DOHH2 (cell line): Measurements from ENCODE around the gene G6PC3.

Experiments used
- H3F3A ChIP-seq: fragments of 200-600 bp; sonication (generic), shearing (Covaris generic); 2 replicates; pipeline ENCODE4 v1.6.0; 2016; ENCODE audit warnings: antibody characterized with exemption, mild to moderate bottlenecking; ENCODE audit not compliant: control insufficient read depth, insufficient read depth
- H3K27ac ChIP-seq: fragments of 200-600 bp; sonication (generic); 2 replicates; pipeline ENCODE4 v1.5.1; 2014; ENCODE audit warnings: low read depth, mild to moderate bottlenecking, low read length, moderate library complexity
- H3K27me3 ChIP-seq: fragments of 200-600 bp; sonication (generic); 2 replicates; pipeline ENCODE4 v1.6.1; 2014; ENCODE audit warnings: mild to moderate bottlenecking, low read length, mixed read lengths; ENCODE audit not compliant: control insufficient read depth
- H3K36me3 ChIP-seq: fragments of 200-600 bp; sonication (generic); 2 replicates; pipeline ENCODE4 v1.6.1; 2014; ENCODE audit warnings: mild to moderate bottlenecking, low read length, moderate library complexity, mixed read lengths; ENCODE audit not compliant: control insufficient read depth
- H3K4me1 ChIP-seq: fragments of 200-600 bp; sonication (generic); 2 replicates; pipeline ENCODE4 v1.6.1; 2014; ENCODE audit warnings: mild to moderate bottlenecking, low read length, mixed read lengths; ENCODE audit not compliant: control insufficient read depth
- H3K4me2 ChIP-seq: fragments of 200-600 bp; sonication (generic); 2 replicates; pipeline ENCODE4 v1.6.0; 2014; ENCODE audit warnings: mild to moderate bottlenecking, low read length, moderate library complexity
- H3K4me3 ChIP-seq: fragments of 200-600 bp; sonication (generic); 2 replicates; pipeline ENCODE4 v1.5.1; 2014; ENCODE audit warnings: mild to moderate bottlenecking, low read length, mixed read lengths
- H3K79me2 ChIP-seq: fragments of 200-600 bp; sonication (generic); 2 replicates; pipeline ENCODE4 v1.6.1; 2014; ENCODE audit warnings: mild to moderate bottlenecking, low read length, mixed read lengths; ENCODE audit not compliant: control insufficient read depth
- H3K9me2 ChIP-seq: fragments of 200-600 bp; sonication (generic); replicated peaks from 2 replicates; pipeline ENCODE4 v1.6.1; 2014; ENCODE audit warnings: mild to moderate bottlenecking, low read length, mixed read lengths; ENCODE audit not compliant: control insufficient read depth
- H3K9me3 ChIP-seq: fragments of 200-600 bp; sonication (generic); 2 replicates; pipeline ENCODE4 v1.6.1; 2014; ENCODE audit warnings: antibody characterized with exemption, low read length, mixed read lengths; ENCODE audit not compliant: control insufficient read depth, insufficient read depth
- H4K20me1 ChIP-seq: fragments of 200-600 bp; sonication (generic); 2 replicates; pipeline ENCODE4 v1.6.0; 2014; ENCODE audit warnings: low read depth, mild to moderate bottlenecking, antibody characterized with exemption, low read length, moderate library complexity; ENCODE audit not compliant: control insufficient read depth, insufficient read depth
- EZH2phosphoT487 ChIP-seq: fragments of 200-600 bp; sonication (generic); IDR thresholded peaks from 2 replicates; pipeline ENCODE4 v1.6.1; 2017; ENCODE audit warnings: borderline replicate concordance, mild to moderate bottlenecking, antibody characterized with exemption, low read length, moderate library complexity, mixed read lengths
- TF ChIP-seq, protein P1 (sequence below): fragments of 200-600 bp; sonication (generic); IDR thresholded peaks from one replicate; pipeline ENCODE4 v1.5.1; 2014; ENCODE audit warnings: antibody characterized with exemption, mild to moderate bottlenecking, low read depth, low read length; ENCODE audit not compliant: poor library complexity, severe bottlenecking

G6PC3 gene

DNA sequence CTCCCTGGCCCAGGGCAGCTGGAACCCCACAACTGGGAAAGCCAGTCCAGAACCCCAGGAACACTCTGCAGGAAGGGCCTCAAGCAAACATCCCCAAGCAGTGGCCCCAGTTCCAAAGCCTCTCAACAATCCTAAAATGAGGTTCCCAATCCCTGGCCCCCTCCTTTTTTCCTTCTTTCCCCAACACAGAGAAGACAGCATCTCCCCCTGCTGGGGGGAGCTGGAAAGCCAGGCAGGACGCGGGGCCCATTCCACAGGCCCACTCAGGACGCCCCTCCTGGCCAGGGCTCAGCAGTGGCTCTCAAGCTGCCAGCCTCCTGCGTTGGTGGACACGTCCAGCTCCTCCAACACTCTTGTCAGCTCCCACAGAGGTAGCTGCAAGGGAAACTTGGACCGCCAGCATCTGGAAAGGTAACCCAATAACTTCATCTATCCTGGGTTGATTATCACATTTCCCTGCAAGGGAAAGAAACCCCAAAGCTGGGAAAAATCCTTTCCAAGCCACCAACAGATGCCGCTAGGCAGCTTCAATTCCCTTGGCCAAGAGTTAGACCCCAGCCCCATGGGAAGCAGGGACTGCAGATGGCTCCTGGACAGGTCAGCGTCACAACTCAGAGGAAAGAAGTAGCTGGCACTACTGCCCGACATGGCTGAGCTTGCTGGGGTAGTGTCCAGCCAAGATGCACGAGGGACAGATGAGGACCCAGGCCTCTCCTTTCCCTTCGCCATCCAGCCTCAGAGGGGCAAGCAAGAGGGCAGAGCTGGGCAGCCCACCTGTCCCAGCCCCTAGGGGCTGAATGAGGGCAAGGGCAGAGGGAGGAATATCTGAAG, 45.3 kb downstream of the G6PC3 start:
- H3K36me3 ChIP-seq: no peaks in the 10 kb centered on the region
- H3K4me1 ChIP-seq: peaks cover 26% of the 10 kb centered on the region
- no peak overlapping the region for H3K4me2 ChIP-seq
- H4K20me1 ChIP-seq: no peaks in the 10 kb centered on the region
- H3K9me2 ChIP-seq: no peaks in the 10 kb centered on the region
- no peaks in the 10 kb centered on the region for H3K27me3 ChIP-seq
- H3K4me3 ChIP-seq: no peak overlapping the region
- H3K27ac ChIP-seq: no peak overlapping the region
- H3F3A ChIP-seq: no peaks in the 10 kb centered on the region
- no peaks in the 10 kb centered on the region for H3K9me3 ChIP-seq
- no peak for TF ChIP-seq EZH2phosphoT487
- TF ChIP-seq, protein P1, sequence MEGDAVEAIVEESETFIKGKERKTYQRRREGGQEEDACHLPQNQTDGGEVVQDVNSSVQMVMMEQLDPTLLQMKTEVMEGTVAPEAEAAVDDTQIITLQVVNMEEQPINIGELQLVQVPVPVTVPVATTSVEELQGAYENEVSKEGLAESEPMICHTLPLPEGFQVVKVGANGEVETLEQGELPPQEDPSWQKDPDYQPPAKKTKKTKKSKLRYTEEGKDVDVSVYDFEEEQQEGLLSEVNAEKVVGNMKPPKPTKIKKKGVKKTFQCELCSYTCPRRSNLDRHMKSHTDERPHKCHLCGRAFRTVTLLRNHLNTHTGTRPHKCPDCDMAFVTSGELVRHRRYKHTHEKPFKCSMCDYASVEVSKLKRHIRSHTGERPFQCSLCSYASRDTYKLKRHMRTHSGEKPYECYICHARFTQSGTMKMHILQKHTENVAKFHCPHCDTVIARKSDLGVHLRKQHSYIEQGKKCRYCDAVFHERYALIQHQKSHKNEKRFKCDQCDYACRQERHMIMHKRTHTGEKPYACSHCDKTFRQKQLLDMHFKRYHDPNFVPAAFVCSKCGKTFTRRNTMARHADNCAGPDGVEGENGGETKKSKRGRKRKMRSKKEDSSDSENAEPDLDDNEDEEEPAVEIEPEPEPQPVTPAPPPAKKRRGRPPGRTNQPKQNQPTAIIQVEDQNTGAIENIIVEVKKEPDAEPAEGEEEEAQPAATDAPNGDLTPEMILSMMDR: peak; percentile 85
- H3K79me2 ChIP-seq: peaks cover 10% of the 10 kb centered on the region

DNA sequence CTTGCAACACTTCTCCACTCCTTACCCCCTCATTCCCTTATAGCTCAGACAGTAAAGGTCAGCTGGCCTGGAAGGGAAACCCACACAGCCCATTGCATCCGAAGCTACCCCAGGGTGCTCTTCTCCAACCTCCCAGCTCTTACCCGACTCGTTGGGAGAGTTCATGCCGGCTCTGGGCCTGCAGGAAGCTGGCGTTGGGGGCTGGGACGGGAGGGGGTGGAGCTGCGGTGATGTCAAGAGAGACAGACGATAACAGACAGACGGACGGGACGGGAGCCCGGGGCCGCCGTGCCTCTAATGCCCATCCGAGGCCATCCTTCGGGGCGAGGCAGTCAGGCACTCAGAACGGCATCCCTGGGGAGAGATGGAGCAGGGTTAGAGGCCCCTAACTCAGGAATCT, 46.8 kb downstream of the G6PC3 start:
- no peaks in the 10 kb centered on the region for H3K36me3 ChIP-seq
- TF ChIP-seq, protein P1: no peak
- TF ChIP-seq EZH2phosphoT487: no peak
- H3K4me3 ChIP-seq: no peak overlapping the region
- H3F3A ChIP-seq: no peaks in the 10 kb centered on the region
- no peak overlapping the region for H3K4me2 ChIP-seq
- H3K27ac ChIP-seq: no peak overlapping the region
- H3K9me2 ChIP-seq: no peaks in the 10 kb centered on the region
- H3K4me1 ChIP-seq: peaks cover 21% of the 10 kb centered on the region
- H3K79me2 ChIP-seq: peaks cover 16% of the 10 kb centered on the region
- H3K27me3 ChIP-seq: no peaks in the 10 kb centered on the region
- H3K9me3 ChIP-seq: no peaks in the 10 kb centered on the region
- 0 out of 2 replicates have a peak, but pooled peaks cover 4% of the 10 kb centered on the region for H4K20me1 ChIP-seq

DNA sequence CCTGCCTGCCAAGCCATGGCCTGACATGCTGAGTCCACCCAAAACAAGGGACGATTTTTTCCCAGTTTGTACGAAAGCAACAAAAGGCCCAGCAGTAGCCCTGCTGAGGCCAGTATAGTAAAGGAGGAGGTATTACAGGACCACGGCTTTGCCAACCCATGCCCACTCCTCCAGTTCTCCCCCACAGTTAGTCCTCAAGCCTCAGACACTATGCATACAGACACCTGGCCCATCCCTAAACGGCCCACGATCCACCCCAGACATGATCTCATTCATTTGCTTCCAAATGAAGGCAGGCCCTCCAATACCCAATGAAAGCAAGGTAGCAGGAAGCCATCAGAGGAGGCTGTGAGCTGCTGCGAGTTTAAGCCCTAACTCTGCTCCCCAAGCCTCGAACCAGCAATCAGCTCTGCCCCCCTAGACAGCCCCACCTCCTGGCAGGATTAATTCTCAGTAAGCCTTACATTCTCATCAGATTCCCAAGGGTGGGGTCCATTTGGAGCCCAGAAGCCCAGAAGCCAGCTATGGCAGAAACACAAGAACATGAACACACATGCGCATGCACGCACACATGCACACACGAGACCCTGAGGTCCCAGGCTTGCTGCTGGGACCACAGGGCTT, 48.0 kb downstream of the G6PC3 start:
- Histone ChIP-seq H3K27ac (no peak overlapping the region), H3K4me2 (no peak overlapping the region), H3K27me3 (no peaks in the 10 kb centered on the region)

More for the DNA sequence above, 48.0 kb downstream of the G6PC3 start:
- no peaks in the 10 kb centered on the region for H3K9me2 ChIP-seq
- no peak overlapping the region for H3K4me3 ChIP-seq
- no peaks in the 10 kb centered on the region for H3F3A ChIP-seq
- TF ChIP-seq, protein P1: no peak
- TF ChIP-seq EZH2phosphoT487: no peak
- H3K9me3 ChIP-seq: no peaks in the 10 kb centered on the region
- H3K79me2 ChIP-seq: peaks cover 24% of the 10 kb centered on the region
- H3K36me3 ChIP-seq: no peaks in the 10 kb centered on the region
- 0 out of 2 replicates have a peak, but pooled peaks cover 4% of the 10 kb centered on the region for H4K20me1 ChIP-seq
- peaks cover 15% of the 10 kb centered on the region for H3K4me1 ChIP-seq
